IMR-90 (cell line): ENCODE results near the gene FAM171A1. TPM values are rescaled to one million over a fixed set of nuclear protein-coding genes. Genes with fewer than 3 reads are reported as not detected.

ENCODE experiments used
- ATAC-seq: fragments of 200-7000 bp; cut with Tn5 transposase; 2 replicates; pipeline ENCODE4 v1.9.1; 2020; ENCODE audit warnings: low read depth, mild to moderate bottlenecking, moderate library complexity
- BruUV-seq: library from RNA; stranded (reverse); fragments of 400-500 nt; replicated peaks from 2 replicates; lab custom pipeline; 2021; lab: Mats Ljungman, UMichigan
- CTCF ChIA-PET: fragments of 300-600 bp; formaldehyde crosslinking; extraction: SDS; loops from one replicate; lab custom pipeline; 2021; ENCODE audit warnings: antibody characterized with exemption; lab: Yijun Ruan, JAX
- POLR2A ChIA-PET: fragments of 300-600 bp; sonication (Branson Sonifier 250); formaldehyde crosslinking; loops from one replicate; lab custom pipeline; 2022; ENCODE audit warnings: antibody characterized with exemption; ENCODE audit not compliant: unreplicated experiment; lab: Charles Lee
- DNase-seq: peaks from one replicate; pipeline ENCODE4 v3.0.0; 2013
- H2AFZ ChIP-seq: replicated peaks from 2 replicates; pipeline ENCODE3; 2013; ENCODE audit warnings: low read length, mild to moderate bottlenecking; ENCODE audit not compliant: poor library complexity
- H2AK5ac ChIP-seq: 2 replicates; pipeline ENCODE4 v1.6.1; 2013; ENCODE audit warnings: low read depth, low read length, inconsistent platforms
- H2AK9ac ChIP-seq: replicated peaks from 2 replicates; pipeline ENCODE3; 2013; ENCODE audit warnings: mild to moderate bottlenecking, low read depth, low read length, moderate library complexity; ENCODE audit not compliant: poor library complexity
- H2BK120ac ChIP-seq: 2 replicates; pipeline ENCODE4 v1.6.1; 2013; ENCODE audit warnings: low read depth, low read length, inconsistent platforms
- H2BK15ac ChIP-seq: 3 replicates; pipeline ENCODE4 v1.6.1; 2013; ENCODE audit warnings: low read depth, low read length, inconsistent platforms
- H2BK20ac ChIP-seq: 2 replicates; pipeline ENCODE4 v1.6.1; 2013; ENCODE audit warnings: low read depth, mild to moderate bottlenecking, inconsistent platforms, low read length, moderate library complexity
- H2BK5ac ChIP-seq: 2 replicates; pipeline ENCODE4 v1.6.1; 2013; ENCODE audit warnings: mild to moderate bottlenecking, low read depth, low read length, inconsistent platforms; ENCODE audit not compliant: poor library complexity, severe bottlenecking
- H3K14ac ChIP-seq: replicated peaks from 2 replicates; pipeline ENCODE4 v1.6.1; 2013; ENCODE audit warnings: low read depth, low read length, inconsistent platforms
- H3K18ac ChIP-seq: 2 replicates; pipeline ENCODE4 v1.6.1; 2013; ENCODE audit warnings: low read depth, low read length, control low read depth
- H3K23ac ChIP-seq: 2 replicates; pipeline ENCODE4 v1.6.1; 2013; ENCODE audit warnings: low read depth, low read length, inconsistent platforms
- H3K27ac ChIP-seq: 2 replicates; pipeline ENCODE4 v1.5.1; 2013; ENCODE audit warnings: mild to moderate bottlenecking, control low read depth, low read length; ENCODE audit not compliant: insufficient read depth
- H3K27me3 ChIP-seq: 2 replicates; pipeline ENCODE4 v1.6.1; 2013; ENCODE audit warnings: low read length; ENCODE audit not compliant: control insufficient read depth, insufficient read depth
- H3K36me3 ChIP-seq: 2 replicates; pipeline ENCODE4 v1.6.1; 2013; ENCODE audit warnings: low read length, mixed read lengths; ENCODE audit not compliant: control insufficient read depth, insufficient read depth
- H3K4ac ChIP-seq: 2 replicates; pipeline ENCODE4 v1.6.1; 2013; ENCODE audit warnings: low read depth, low read length, inconsistent platforms
- H3K4me1 ChIP-seq: 2 replicates; pipeline ENCODE4 v1.6.1; 2013; ENCODE audit warnings: low read length, mixed read lengths; ENCODE audit not compliant: control insufficient read depth, insufficient read depth
- H3K4me2 ChIP-seq: 2 replicates; pipeline ENCODE4 v1.6.1; 2013; ENCODE audit warnings: low read depth, mild to moderate bottlenecking, control low read depth, low read length, moderate library complexity
- H3K4me3 ChIP-seq: 2 replicates; pipeline ENCODE4 v1.5.1; 2013; ENCODE audit warnings: low read depth, mild to moderate bottlenecking, control low read depth, low read length, moderate library complexity; ENCODE audit not compliant: insufficient read depth
- H3K56ac ChIP-seq: 2 replicates; pipeline ENCODE4 v1.6.1; 2013; ENCODE audit warnings: low read length, inconsistent platforms; ENCODE audit not compliant: insufficient read depth; ENCODE audit errors: extremely low read depth
- H3K79me1 ChIP-seq, 2 experiments: 2 replicates each; pipeline ENCODE4 v1.6.1; 2013; ENCODE audit warnings: low read length in 2 of 2, inconsistent platforms in 1 of 2, low read depth in 1 of 2
- H3K9ac ChIP-seq: 2 replicates; pipeline ENCODE4 v1.6.1; 2013; ENCODE audit warnings: low read depth, low read length, control low read depth
- H3K9me1 ChIP-seq: 2 replicates; pipeline ENCODE4 v1.6.1; 2013; ENCODE audit warnings: low read length, inconsistent platforms; ENCODE audit not compliant: insufficient read depth
- H3K9me3 ChIP-seq: 2 replicates; pipeline ENCODE4 v1.6.1; 2013; ENCODE audit warnings: low read length; ENCODE audit not compliant: control insufficient read depth, insufficient read depth
- H4K20me1 ChIP-seq: 2 replicates; pipeline ENCODE4 v1.6.1; 2013; ENCODE audit warnings: low read length, inconsistent platforms; ENCODE audit not compliant: insufficient read depth
- H4K5ac ChIP-seq: 2 replicates; pipeline ENCODE4 v1.6.1; 2013; ENCODE audit warnings: mild to moderate bottlenecking, low read depth, low read length, control low read depth
- H4K8ac ChIP-seq, 2 experiments: 2 replicates each; pipeline ENCODE4 v1.6.1; 2013; ENCODE audit warnings: low read depth in 2 of 2, low read length in 2 of 2, control low read depth in 1 of 2, inconsistent platforms in 1 of 2
- H4K91ac ChIP-seq: 2 replicates; pipeline ENCODE4 v1.6.1; 2013; ENCODE audit warnings: low read depth, low read length, inconsistent platforms; ENCODE audit not compliant: insufficient read depth
- BHLHE40 ChIP-seq: fragments of 150-350 bp; IDR thresholded peaks from 2 replicates; pipeline ENCODE4 v1.6.1; 2016; ENCODE audit warnings: mild to moderate bottlenecking, low read depth, low read length
- CEBPB ChIP-seq: IDR thresholded peaks from 2 replicates; pipeline ENCODE4 v1.6.1; 2012; ENCODE audit warnings: low read depth, low read length, improper control_type of control experiment
- CHD1 ChIP-seq: IDR thresholded peaks from 2 replicates; pipeline ENCODE4 v1.6.1; 2012; ENCODE audit warnings: low read depth, low read length, improper control_type of control experiment
- FOS ChIP-seq: fragments of 150-350 bp; IDR thresholded peaks from 2 replicates; pipeline ENCODE4 v1.6.1; 2016; ENCODE audit warnings: low read depth, low read length
- MAFK ChIP-seq: IDR thresholded peaks from 2 replicates; pipeline ENCODE4 v1.6.1; 2012; ENCODE audit warnings: low read depth, low read length, improper control_type of control experiment
- MXI1 ChIP-seq: IDR thresholded peaks from 2 replicates; pipeline ENCODE4 v1.6.1; 2012; ENCODE audit warnings: low read depth, mild to moderate bottlenecking, low read length, moderate library complexity, borderline replicate concordance
- NFE2L2 ChIP-seq: fragments of 150-350 bp; IDR thresholded peaks from 2 replicates; pipeline ENCODE4 v1.6.1; 2016; ENCODE audit warnings: low read depth, mild to moderate bottlenecking, low read length
- POLR2A ChIP-seq: IDR thresholded peaks from 2 replicates; pipeline ENCODE4 v1.6.1; 2012; ENCODE audit warnings: mild to moderate bottlenecking, low read depth, low read length
- RAD21 ChIP-seq: IDR thresholded peaks from 2 replicates; pipeline ENCODE4 v1.6.1; 2012; ENCODE audit warnings: low read length, improper control_type of control experiment
- RCOR1 ChIP-seq: IDR thresholded peaks from 2 replicates; pipeline ENCODE4 v1.6.1; 2012; ENCODE audit warnings: mild to moderate bottlenecking, low read length, improper control_type of control experiment; ENCODE audit not compliant: insufficient replicate concordance
- RFX5 ChIP-seq: IDR thresholded peaks from 2 replicates; pipeline ENCODE4 v1.8.0; 2012; ENCODE audit warnings: low read depth, mild to moderate bottlenecking, low read length, moderate library complexity
- SMC3 ChIP-seq: fragments of 150-350 bp; IDR thresholded peaks from 2 replicates; pipeline ENCODE4 v1.6.1; 2016; ENCODE audit warnings: low read depth, mild to moderate bottlenecking, antibody characterized with exemption, low read length, moderate library complexity
- WGBS, 2 experiments: methylation state at CpG; one replicate each; pipeline versions ENCODE4 v1.1.5 to v1.1.7; 2013; ENCODE audit warnings: missing lambda C conversion rate in 2 of 2; ENCODE audit not compliant: insufficient read length in 1 of 2; ENCODE audit errors: extremely low coverage in 2 of 2; 5-methylcytosine and 5-hydroxymethylcytosine counted together
- dilution Hi-C: fragments of 300-500 bp; cut with HindIII; formaldehyde crosslinking; loops from one replicate; pipeline ENCODE4 v1.14.3; 2018; ENCODE audit warnings: low sequenced_read_pairs; ENCODE audit not compliant: unreplicated experiment
- in situ Hi-C: fragments of 300-500 bp; cut with MboI; formaldehyde crosslinking; loops from 3 replicates; pipeline ENCODE4 v1.14.3; 2019; ENCODE audit warnings: low sequenced_read_pairs, inconsistent platforms, mixed read lengths
- intact Hi-C: fragments of 100-400 bp; cut with micrococcal nuclease; formaldehyde crosslinking; loops from 2 replicates; pipeline ENCODE4 v1.10.0; 2022
- polyA plus RNA-seq, 3 experiments: library from polyadenylated mRNA; depleted of rRNA; stranded (reverse); fragments of >200 nt; gene quantifications; 2 replicates each; pipeline ENCODE4 v1.2.3, GENCODE V29; 2012; ENCODE audit warnings: low replicate concordance in 1 of 3
- total RNA-seq: library from RNA; depleted of rRNA; stranded (reverse); fragments of >200 nt; gene quantifications from 2 replicates; pipeline ENCODE4 v1.2.3, GENCODE V29; 2012
- TF ChIP-seq, protein P1 (sequence below): conservative IDR thresholded peaks from 2 replicates; pipeline ENCODE4 v1.5.1; 2012; ENCODE audit warnings: mild to moderate bottlenecking, low read depth, low read length, improper control_type of control experiment
- TF ChIP-seq, protein P2 (sequence below): fragments of 150-350 bp; IDR thresholded peaks from 2 replicates; pipeline ENCODE4 v1.6.1; 2016; ENCODE audit warnings: low read depth, mild to moderate bottlenecking, low read length, moderate library complexity, borderline replicate concordance

FAM171A1 gene
- total and polyA plus RNA-seq, 2 of the 4 experiments (the other 2 are of a cell fraction): 20.3 to 30.6 TPM

DNA sequence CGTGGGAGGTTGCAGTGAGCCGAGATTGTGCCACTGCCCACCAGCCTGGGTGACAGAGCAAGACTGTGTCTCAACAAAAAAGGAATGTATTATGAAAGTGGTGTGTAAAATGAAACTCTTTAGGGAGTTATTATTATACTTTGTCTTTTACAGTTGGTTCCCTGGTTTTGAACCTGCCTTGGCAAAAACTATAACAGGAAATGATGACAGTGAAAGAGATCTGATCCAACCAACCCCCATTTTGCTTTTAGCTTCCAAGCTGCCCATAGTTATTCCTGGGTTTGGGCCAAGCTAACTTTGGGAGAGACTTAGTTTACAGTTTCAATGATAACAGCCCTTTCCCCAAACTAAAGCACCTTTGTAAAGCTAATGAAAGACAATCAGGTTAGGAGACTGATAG is 168.4 kb downstream of the FAM171A1 start:
- H3K9me3 ChIP-seq: no peaks in the 10 kb centered on the region
- H2BK20ac ChIP-seq: peak overlapping the region; percentile 81
- H4K5ac ChIP-seq: peak overlapping the region; percentile 22; the same call in 1 of the 2 replicates
- dilution Hi-C loops: no loop called here
- no peak overlapping the region for H2AK9ac ChIP-seq
- peak overlapping the region; percentile 63 to 80 for H4K8ac ChIP-seq
- ATAC-seq (no peak), DNase-seq (no peak)
- in situ Hi-C loops: no loop called here
- H3K4me3 ChIP-seq: no peak overlapping the region
- peaks cover 26% of the 10 kb centered on the region for H3K4me1 ChIP-seq
- peak overlapping the region; percentile 24 for H3K14ac ChIP-seq
- H3K18ac ChIP-seq: peak overlapping the region; percentile 86
- peak overlapping the region; percentile 83 for H2BK120ac ChIP-seq
- H2AK5ac ChIP-seq: peak overlapping the region; percentile 82
- no peak overlapping the region for H2AFZ ChIP-seq
- CTCF ChIA-PET: interaction anchor here (1.4 kb wide), 1 partner anchor 34 kb away, joined by 3 read pairs; the partner anchor contains the start of gene NMT2
- intact Hi-C loops: no loop called here
- H3K4ac ChIP-seq: peak overlapping the region; percentile 88
- peak overlapping the region; percentile 73 for H2BK5ac ChIP-seq
- H3K9me1 ChIP-seq: peaks cover 19% of the 10 kb centered on the region
- H3K9ac ChIP-seq: no peak overlapping the region
- peak overlapping the region; percentile 79 for H3K27ac ChIP-seq
- H3K27me3 ChIP-seq: no peaks in the 10 kb centered on the region
- POLR2A ChIA-PET: no interaction called here
- H2BK15ac ChIP-seq: peak overlapping the region; percentile 37; the same call in 2 of the 3 replicates
- H3K56ac ChIP-seq: no peak overlapping the region
- no peaks in the 10 kb centered on the region for H4K20me1 ChIP-seq
- H3K23ac ChIP-seq: peak overlapping the region; percentile 35; the same call in 1 of the 2 replicates
- H3K36me3 ChIP-seq: no peaks in the 10 kb centered on the region
- peak overlapping the region; percentile 70 for H4K91ac ChIP-seq
- TF ChIP-seq RAD21 (no peak), NFE2L2 (no peak), POLR2A (no peak), SMC3 (no peak), CEBPB (no peak), MXI1 (no peak), MAFK (no peak), CHD1 (no peak), BHLHE40 (no peak), FOS (no peak), RFX5 (no peak), RCOR1 (no peak)
- TF ChIP-seq, protein P1, sequence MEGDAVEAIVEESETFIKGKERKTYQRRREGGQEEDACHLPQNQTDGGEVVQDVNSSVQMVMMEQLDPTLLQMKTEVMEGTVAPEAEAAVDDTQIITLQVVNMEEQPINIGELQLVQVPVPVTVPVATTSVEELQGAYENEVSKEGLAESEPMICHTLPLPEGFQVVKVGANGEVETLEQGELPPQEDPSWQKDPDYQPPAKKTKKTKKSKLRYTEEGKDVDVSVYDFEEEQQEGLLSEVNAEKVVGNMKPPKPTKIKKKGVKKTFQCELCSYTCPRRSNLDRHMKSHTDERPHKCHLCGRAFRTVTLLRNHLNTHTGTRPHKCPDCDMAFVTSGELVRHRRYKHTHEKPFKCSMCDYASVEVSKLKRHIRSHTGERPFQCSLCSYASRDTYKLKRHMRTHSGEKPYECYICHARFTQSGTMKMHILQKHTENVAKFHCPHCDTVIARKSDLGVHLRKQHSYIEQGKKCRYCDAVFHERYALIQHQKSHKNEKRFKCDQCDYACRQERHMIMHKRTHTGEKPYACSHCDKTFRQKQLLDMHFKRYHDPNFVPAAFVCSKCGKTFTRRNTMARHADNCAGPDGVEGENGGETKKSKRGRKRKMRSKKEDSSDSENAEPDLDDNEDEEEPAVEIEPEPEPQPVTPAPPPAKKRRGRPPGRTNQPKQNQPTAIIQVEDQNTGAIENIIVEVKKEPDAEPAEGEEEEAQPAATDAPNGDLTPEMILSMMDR: no peak
- TF ChIP-seq, protein P2, sequence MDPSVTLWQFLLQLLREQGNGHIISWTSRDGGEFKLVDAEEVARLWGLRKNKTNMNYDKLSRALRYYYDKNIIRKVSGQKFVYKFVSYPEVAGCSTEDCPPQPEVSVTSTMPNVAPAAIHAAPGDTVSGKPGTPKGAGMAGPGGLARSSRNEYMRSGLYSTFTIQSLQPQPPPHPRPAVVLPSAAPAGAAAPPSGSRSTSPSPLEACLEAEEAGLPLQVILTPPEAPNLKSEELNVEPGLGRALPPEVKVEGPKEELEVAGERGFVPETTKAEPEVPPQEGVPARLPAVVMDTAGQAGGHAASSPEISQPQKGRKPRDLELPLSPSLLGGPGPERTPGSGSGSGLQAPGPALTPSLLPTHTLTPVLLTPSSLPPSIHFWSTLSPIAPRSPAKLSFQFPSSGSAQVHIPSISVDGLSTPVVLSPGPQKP: no peak
- peaks cover 0 to 4% of the 10 kb centered on the region in 2 experiments; a peak in 2 of 4 replicates for H3K79me1 ChIP-seq
- no peak overlapping the region for H3K4me2 ChIP-seq
- no CpG with 5 or more reads among the region's 2 CpGs for WGBS, 2 experiments
- no TSS peak for BruUV-seq
